ENCODE measurements around the gene KIAA0513.

- TF ChIP-seq EZH2 (IDR thresholded peaks at IDR 0.05; ENCODE audit: borderline replicate concordance, low read depth, low read length, poor library complexity, severe bottlenecking) (no peak), CTCF (conservative IDR thresholded peaks at IDR 0.05; ENCODE audit: low read depth, low read length) (no peak)
Measured at GRCh38 chr16:85042606-85043005, 15.0 kb downstream of the KIAA0513 start.
